ENCODE measurements around the gene KLRC3. TPM values are rescaled to one million over a fixed set of nuclear protein-coding genes. Genes with fewer than 3 reads are reported as not detected.
"Not testable (repeated sequence)": the region's sequence is repeated elsewhere in the genome, so short reads cannot be mapped to it uniquely, and the experiment has no call there.

The KLRC3 gene
- total and polyA plus RNA-seq, 10 of the 15 experiments (the other 5 are each of a cell fraction or from before 2014, with no cell fraction given): 0.09 to 0.22 (median 0.09) TPM; not detected in 7

DNA sequence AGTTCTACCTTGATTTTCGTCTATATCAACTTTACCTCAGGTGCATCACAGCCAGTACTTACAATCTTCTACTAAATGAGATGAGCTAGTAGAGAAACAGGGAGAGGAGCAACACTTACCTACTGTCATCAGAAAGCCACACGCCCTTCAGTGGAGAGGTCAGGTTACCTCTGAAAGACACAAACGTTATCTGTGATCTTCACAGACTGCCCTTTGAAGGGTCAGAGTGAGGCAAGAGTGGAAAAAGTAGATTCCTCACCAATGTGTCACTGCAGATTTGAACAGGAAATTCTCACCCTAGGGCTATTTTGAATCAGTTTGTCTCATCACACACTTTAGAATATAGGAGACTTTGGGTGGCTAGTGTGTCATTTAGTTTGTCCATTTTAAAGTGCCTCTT is 1.8 kb upstream of the KLRC3 start:
- H3K27ac ChIP-seq (ENCODE audit: control insufficient read depth, insufficient read depth); POLR2A ChIA-PET; H3K27me3 ChIP-seq (replicated peaks in 1 of 2; ENCODE audit: control insufficient read depth in 2 of 2, insufficient read depth in 2 of 2, low read length in 1 of 2); H4K20me1 ChIP-seq (ENCODE audit: control insufficient read depth, insufficient read depth); RAD21 ChIA-PET (ENCODE audit: unreplicated experiment); H3K9me3 ChIP-seq (replicated peaks; ENCODE audit: control insufficient read depth, insufficient read depth, low read length); H3K9ac ChIP-seq (ENCODE audit: control insufficient read depth, insufficient read depth, low read length); H3K4me1 ChIP-seq (ENCODE audit: control insufficient read depth, insufficient read depth, low read length); DNase-seq (ENCODE audit: low read depth, low spot score); H3K4me3 ChIP-seq; H3K79me2 ChIP-seq (ENCODE audit: control insufficient read depth, insufficient read depth, low read length); in situ Hi-C loops (cut with MboI); BruUV-seq (replicated peaks); intact Hi-C loops (cut with micrococcal nuclease; ENCODE audit: unreplicated experiment); H2AFZ ChIP-seq (ENCODE audit: control insufficient read depth, low read depth, low read length); SMC1A ChIA-PET (ENCODE audit: uncharacterized antibody, unreplicated experiment); CTCF ChIA-PET; H3K4me2 ChIP-seq (ENCODE audit: control insufficient read depth, insufficient read depth); H3K36me3 ChIP-seq (ENCODE audit: control insufficient read depth in 2 of 2, insufficient read depth in 2 of 2, low read length in 1 of 2): not testable (repeated sequence)
- FAIRE-seq: peak; percentile 94
- whole genome bisulfite sequencing (ENCODE audit: insufficient coverage, insufficient replicate concordance, low lambda C conversion rate, missing lambda C conversion rate): 11% methylated on average over 2 of the region's 3 CpGs
- ATAC-seq: peak; percentile 44

DNA sequence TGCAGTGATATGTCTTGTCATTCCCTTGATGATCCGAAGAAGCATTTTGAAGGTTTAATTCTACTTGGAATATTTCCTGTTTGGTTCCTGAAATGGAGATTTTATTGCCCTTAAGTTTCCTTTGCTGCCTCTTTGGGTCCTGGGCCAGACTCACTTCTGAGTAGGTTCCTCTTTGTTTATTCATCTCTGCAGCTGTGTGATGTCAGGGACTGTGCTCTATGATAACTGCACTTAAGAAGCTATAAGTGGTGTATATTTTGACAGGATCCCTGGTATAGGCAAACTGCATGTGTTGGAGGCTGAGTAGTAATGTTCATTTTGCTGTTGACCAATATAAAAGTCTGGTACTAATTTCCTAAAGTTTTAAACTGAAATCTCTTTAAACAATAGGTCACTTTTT is 11.0 kb downstream of the KLRC3 start, which contains the start of gene KLRC4:
Gene KLRC4 (minus strand): TSS at position 366 of the 400 bp plus-strand sequence. CDS start 182 bp downstream, at position 184.
- ATAC-seq: peak; percentile 51
- WGBS (ENCODE audit: insufficient coverage, insufficient replicate concordance, low lambda C conversion rate, missing lambda C conversion rate): 0% methylated on average over 1 of the region's 1 CpG

More for the DNA sequence above, 11.0 kb downstream of the KLRC3 start, which contains the start of gene KLRC4:
- no peak within 1 kb of the TSS for H3K4me2 ChIP-seq (ENCODE audit: control insufficient read depth, insufficient read depth)
- no peak within 1 kb of the TSS for H3K27ac ChIP-seq (ENCODE audit: control insufficient read depth, insufficient read depth)
- H3K36me3 ChIP-seq (ENCODE audit: control insufficient read depth in 2 of 2, insufficient read depth in 2 of 2, low read length in 1 of 2): no peaks in the 10 kb centered on the region
- ChIA-PET POLR2A (no interaction called here), CTCF (interaction anchor here (0.7 to 3.2 kb wide), 2 partner anchors 16 to 79 kb away, joined by 3 to 13 read pairs; no protein-coding TSS in a partner anchor), RAD21 (ENCODE audit: unreplicated experiment) (interaction anchor here (5.1 kb wide), 1 partner anchor 44 kb away, joined by 31 read pairs; no protein-coding TSS in a partner anchor), SMC1A (ENCODE audit: uncharacterized antibody, unreplicated experiment) (interaction anchor here (1.0 to 3.9 kb wide), 3 partner anchors 12 to 42 kb away, joined by 3 to 21 read pairs (median 17); no protein-coding TSS in a partner anchor)
- H3K79me2 ChIP-seq (ENCODE audit: control insufficient read depth, insufficient read depth, low read length): no peaks in the 10 kb centered on the region
- intact Hi-C loops (cut with micrococcal nuclease; ENCODE audit: unreplicated experiment): no loop called here
- no peak within 1 kb of the TSS for H2AFZ ChIP-seq (ENCODE audit: control insufficient read depth, low read depth, low read length)
- BruUV-seq (replicated peaks): no TSS peak
- H3K9me3 ChIP-seq (replicated peaks; ENCODE audit: control insufficient read depth, insufficient read depth, low read length): no peaks in the 10 kb centered on the region
- H3K27me3 ChIP-seq (replicated peaks in 1 of 2; ENCODE audit: control insufficient read depth in 2 of 2, insufficient read depth in 2 of 2, low read length in 1 of 2): no peaks in the 10 kb centered on the region
- no peaks in the 10 kb centered on the region; the same call in 1 of the 2 replicates for H3K4me1 ChIP-seq (ENCODE audit: control insufficient read depth, insufficient read depth, low read length)
- in situ Hi-C loops (cut with MboI): no loop called here
- H4K20me1 ChIP-seq (ENCODE audit: control insufficient read depth, insufficient read depth): no peaks in the 10 kb centered on the region
- no peak within 1 kb of the TSS for H3K9ac ChIP-seq (ENCODE audit: control insufficient read depth, insufficient read depth, low read length)
- TF ChIP-seq JUNB (IDR thresholded peaks at IDR 0.05): peak; percentile 87
- TF ChIP-seq BHLHE40 (IDR thresholded peaks at IDR 0.05; ENCODE audit: borderline replicate concordance in 1 of 2, low read depth in 2 of 2, low read length in 1 of 2): no peak
- TF ChIP-seq GATAD2B (conservative IDR thresholded peaks at IDR 0.05; ENCODE audit: low read depth): no peak
- no peak within 1 kb of the TSS for H3K4me3 ChIP-seq
- FAIRE-seq: no peak
- DNase-seq (ENCODE audit: low read depth, low spot score): no peak
